GM12878 (cell line): Measurements from ENCODE around the gene SLCO2A1. TPM values are rescaled to one million over a fixed set of nuclear protein-coding genes. Genes with fewer than 3 reads are reported as not detected.

ENCODE experiments used
- ATAC-seq: fragments of 200-7000 bp; cut with Tn5 transposase; 3 replicates; pipeline ENCODE4 v1.9.1; 2020; ENCODE audit warnings: mild to moderate bottlenecking, moderate library complexity
- BruUV-seq: library from RNA; stranded (reverse); fragments of 400-500 nt; replicated peaks from 2 replicates; lab custom pipeline; 2021; lab: Mats Ljungman, UMichigan
- CTCF ChIA-PET: fragments of 300-600 bp; sonication (Branson Sonifier 250); formaldehyde crosslinking; extraction: SDS; loops from one replicate; lab custom pipeline; 2021; ENCODE audit warnings: inconsistent platforms; lab: Yijun Ruan, JAX
- POLR2A ChIA-PET: fragments of 350-600 bp; formaldehyde crosslinking; extraction: SDS; loops from one replicate; lab custom pipeline; 2021; ENCODE audit warnings: inconsistent platforms; lab: Charles Lee
- RAD21 ChIA-PET: fragments of 300-600 bp; sonication (Branson Sonifier 250); formaldehyde crosslinking; loops from one replicate; lab custom pipeline; 2023; ENCODE audit warnings: antibody characterized with exemption; ENCODE audit not compliant: unreplicated experiment; lab: Charles Lee
- SMC1A ChIA-PET: fragments of 300-600 bp; sonication (Branson Sonifier 250); formaldehyde crosslinking; loops from one replicate; lab custom pipeline; 2023; ENCODE audit not compliant: unreplicated experiment, uncharacterized antibody; lab: Charles Lee
- DNase-seq: peaks from one replicate; pipeline ENCODE4 v3.0.0-alpha.2; 2011; ENCODE audit warnings: low read depth, low spot score
- FAIRE-seq: peaks from 3 replicates; lab custom pipeline; 2011; peaks lifted over from hg19 to GRCh38; lab: Jason Lieb, UNC
- H2AFZ ChIP-seq: 2 replicates; pipeline ENCODE4 v1.6.0; 2011; ENCODE audit warnings: low read depth, low read length, control low read depth; ENCODE audit not compliant: control insufficient read depth
- H3K27ac ChIP-seq: 2 replicates; pipeline ENCODE4 v1.5.1; 2011; ENCODE audit warnings: control low read depth; ENCODE audit not compliant: control insufficient read depth, insufficient read depth
- H3K27me3 ChIP-seq, 2 experiments: replicated peaks in 1 of 2; 2 replicates each; pipeline versions ENCODE4 v1.6.0 to v1.6.1; 2011; ENCODE audit warnings: low read length in 1 of 2; ENCODE audit not compliant: control insufficient read depth in 2 of 2, insufficient read depth in 2 of 2
- H3K36me3 ChIP-seq, 2 experiments: 2 replicates each; pipeline ENCODE4 v1.5.1; 2011; ENCODE audit warnings: low read length in 1 of 2; ENCODE audit not compliant: control insufficient read depth in 2 of 2, insufficient read depth in 2 of 2
- H3K4me1 ChIP-seq: 2 replicates; pipeline ENCODE4 v1.6.1; 2011; ENCODE audit warnings: mild to moderate bottlenecking, low read length, moderate library complexity, mixed read lengths; ENCODE audit not compliant: control insufficient read depth, insufficient read depth
- H3K4me2 ChIP-seq: 2 replicates; pipeline ENCODE4 v1.6.0; 2011; ENCODE audit warnings: control low read depth; ENCODE audit not compliant: control insufficient read depth, insufficient read depth
- H3K4me3 ChIP-seq: fragments of 200-600 bp; sonication (generic); 2 replicates; pipeline ENCODE4 v1.5.1; 2016
- H3K79me2 ChIP-seq: 2 replicates; pipeline ENCODE4 v1.6.0; 2011; ENCODE audit warnings: low read length; ENCODE audit not compliant: control insufficient read depth, insufficient read depth
- H3K9ac ChIP-seq: 2 replicates; pipeline ENCODE4 v1.8.0; 2011; ENCODE audit warnings: low read length, control low read depth, mixed read lengths; ENCODE audit not compliant: control insufficient read depth, insufficient read depth
- H3K9me3 ChIP-seq: replicated peaks from 3 replicates; pipeline ENCODE4 v1.5.1; 2011; ENCODE audit warnings: mild to moderate bottlenecking, low read length; ENCODE audit not compliant: control insufficient read depth, insufficient read depth
- H4K20me1 ChIP-seq: 2 replicates; pipeline ENCODE4 v1.6.0; 2011; ENCODE audit not compliant: control insufficient read depth, insufficient read depth
- FOXM1 ChIP-seq: IDR thresholded peaks from 2 replicates; pipeline ENCODE4 v1.6.1; 2012; ENCODE audit warnings: low read depth, mild to moderate bottlenecking, inconsistent platforms, low read length, moderate library complexity
- NRF1 ChIP-seq: conservative IDR thresholded peaks from 2 replicates; pipeline ENCODE4 v1.6.1; 2011; ENCODE audit warnings: mild to moderate bottlenecking, low read depth, low read length, improper control_type of control experiment
- ZNF207 ChIP-seq: fragments of 450-650 bp; IDR thresholded peaks from 2 replicates; pipeline ENCODE4 v1.6.1; 2014; ENCODE audit warnings: antibody characterized with exemption, mild to moderate bottlenecking, borderline replicate concordance
- ZNF384 ChIP-seq: IDR thresholded peaks from 2 replicates; pipeline ENCODE4 v1.6.1; 2012; ENCODE audit warnings: low read depth, mild to moderate bottlenecking, low read length, improper control_type of control experiment, borderline replicate concordance
- WGBS: methylation state at CpG from one replicate; pipeline ENCODE4 v1.1.6; 2016; ENCODE audit warnings: low lambda C conversion rate; ENCODE audit not compliant: insufficient replicate concordance, insufficient coverage; ENCODE audit errors: missing lambda C conversion rate; 5-methylcytosine and 5-hydroxymethylcytosine counted together
- in situ Hi-C: fragments of 300-500 bp; cut with MboI; formaldehyde crosslinking; loops from 9 replicates; pipeline ENCODE4 v1.14.3; 2018; ENCODE audit warnings: mixed read lengths
- intact Hi-C: fragments of 100-400 bp; cut with micrococcal nuclease; formaldehyde crosslinking; loops from one replicate; pipeline ENCODE4 v1.14.2; 2022; ENCODE audit not compliant: unreplicated experiment
- polyA plus RNA-seq, 11 experiments: library from polyadenylated mRNA; depleted of rRNA in 4 of 11; unstranded in 6 of 11; stranded (reverse) in 5 of 11; fragments of >200 nt; fragmentation: Nextera tagmentation in 4 of 11; fragmentation: Illumina TruSeq in 1 of 11; extraction: Ambion mirVana in 4 of 11; extraction: Trizol in 1 of 11; gene quantifications; 1 replicate in 1 of 11; 2 replicates in 10 of 11; pipeline versions ENCODE4 v1.2.1 to v1.2.3, GENCODE V29; 2011 to 2016; ENCODE audit warnings: inconsistent platforms in 2 of 11, missing spikeins in 2 of 11, low read depth in 1 of 11
- total RNA-seq, 4 experiments: library from RNA; depleted of rRNA in 3 of 4; stranded (reverse); fragments of >200 nt in 3 of 4; fragmentation: Illumina TruSeq in 1 of 4; extraction: Trizol in 1 of 4; gene quantifications; 2 replicates each; pipeline versions ENCODE4 v1.2.1 to v1.2.3, GENCODE V29; 2013 to 2021
- TF ChIP-seq, protein P1 (sequence below): fragments of 450-650 bp; IDR thresholded peaks from 2 replicates; pipeline ENCODE4 v1.6.1; 2017; ENCODE audit warnings: low read depth, mild to moderate bottlenecking, moderate library complexity
- TF ChIP-seq, protein P2 (sequence below): fragments of 450-650 bp; IDR thresholded peaks from 2 replicates; pipeline ENCODE4 v1.6.1; 2018; ENCODE audit warnings: borderline replicate concordance, mild to moderate bottlenecking; ENCODE audit not compliant: partially characterized antibody
- TF ChIP-seq, protein P3 (sequence below): IDR thresholded peaks from 2 replicates; pipeline ENCODE4 v1.6.1; 2011; ENCODE audit warnings: borderline replicate concordance, low read depth, mild to moderate bottlenecking, moderate library complexity, low read length; ENCODE audit not compliant: insufficient read depth, poor library complexity, severe bottlenecking
- TF ChIP-seq, protein P4 (sequence below): fragments of 450-650 bp; IDR thresholded peaks from 2 replicates; pipeline ENCODE4 v1.6.1; 2016; ENCODE audit warnings: mild to moderate bottlenecking
- TF ChIP-seq, protein P5 (sequence below): fragments of 450-650 bp; IDR thresholded peaks from 2 replicates; pipeline ENCODE4 v1.6.1; 2014; ENCODE audit warnings: mild to moderate bottlenecking

SLCO2A1 gene
- total and polyA plus RNA-seq, 10 of the 15 experiments (the other 5 are each of a cell fraction or from before 2014, with no cell fraction given) = 0.05 TPM; not detected in 9

DNA sequence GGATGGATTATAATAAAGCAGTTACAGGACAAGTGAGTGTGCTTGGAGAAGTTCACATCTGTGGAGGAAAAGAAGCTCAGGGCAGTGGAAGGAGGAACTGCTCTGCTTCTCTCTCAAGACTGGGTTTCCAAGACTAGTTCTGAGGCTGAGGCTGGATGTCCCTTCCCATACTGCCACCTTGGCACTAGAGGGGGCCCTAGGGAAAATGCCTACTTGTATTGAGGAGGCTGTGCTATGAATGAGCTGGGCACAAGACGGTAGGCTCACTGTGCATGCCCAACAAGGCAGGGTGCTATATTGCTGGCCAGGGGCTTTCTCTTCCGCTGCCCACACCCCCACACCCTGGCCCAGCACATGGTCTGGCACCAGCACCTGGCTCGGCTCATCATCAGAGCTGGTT lies 65.2 kb downstream of the SLCO2A1 start:
- 0 out of 3 replicates have a peak, but pooled peaks have one; percentile 24 for ATAC-seq
- POLR2A ChIA-PET = no interaction called here
- in situ Hi-C loops = no loop called here

More for the DNA sequence above, 65.2 kb downstream of the SLCO2A1 start:
- RAD21 ChIA-PET = no interaction called here
- Histone ChIP-seq H3K36me3 (no peaks in the 10 kb centered on the region), H3K9ac (no peak overlapping the region), H3K27ac (no peak overlapping the region), H3K4me2 (no peak overlapping the region), H3K4me3 (no peak overlapping the region), H3K9me3 (no peaks in the 10 kb centered on the region), H4K20me1 (no peaks in the 10 kb centered on the region), H3K79me2 (no peaks in the 10 kb centered on the region), H3K4me1 (no peaks in the 10 kb centered on the region), H2AFZ (no peak overlapping the region), H3K27me3 (no peaks in the 10 kb centered on the region)
- DNase-seq = no peak
- intact Hi-C loops = no loop called here
- CTCF ChIA-PET = interaction anchor here (0.6 to 1.6 kb wide), 4 partner anchors 14 to 935 kb away, joined by 3 to 5 read pairs (median 4); no protein-coding TSS in a partner anchor
- SMC1A ChIA-PET = interaction anchor here (1.1 kb wide), 1 partner anchor 95 kb away, joined by 3 read pairs; no protein-coding TSS in a partner anchor
- BruUV-seq = no TSS peak
- TF ChIP-seq, protein P1, sequence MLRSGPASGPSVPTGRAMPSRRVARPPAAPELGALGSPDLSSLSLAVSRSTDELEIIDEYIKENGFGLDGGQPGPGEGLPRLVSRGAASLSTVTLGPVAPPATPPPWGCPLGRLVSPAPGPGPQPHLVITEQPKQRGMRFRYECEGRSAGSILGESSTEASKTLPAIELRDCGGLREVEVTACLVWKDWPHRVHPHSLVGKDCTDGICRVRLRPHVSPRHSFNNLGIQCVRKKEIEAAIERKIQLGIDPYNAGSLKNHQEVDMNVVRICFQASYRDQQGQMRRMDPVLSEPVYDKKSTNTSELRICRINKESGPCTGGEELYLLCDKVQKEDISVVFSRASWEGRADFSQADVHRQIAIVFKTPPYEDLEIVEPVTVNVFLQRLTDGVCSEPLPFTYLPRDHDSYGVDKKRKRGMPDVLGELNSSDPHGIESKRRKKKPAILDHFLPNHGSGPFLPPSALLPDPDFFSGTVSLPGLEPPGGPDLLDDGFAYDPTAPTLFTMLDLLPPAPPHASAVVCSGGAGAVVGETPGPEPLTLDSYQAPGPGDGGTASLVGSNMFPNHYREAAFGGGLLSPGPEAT = no peak
- no peak for TF ChIP-seq ZNF207
- TF ChIP-seq, protein P2, sequence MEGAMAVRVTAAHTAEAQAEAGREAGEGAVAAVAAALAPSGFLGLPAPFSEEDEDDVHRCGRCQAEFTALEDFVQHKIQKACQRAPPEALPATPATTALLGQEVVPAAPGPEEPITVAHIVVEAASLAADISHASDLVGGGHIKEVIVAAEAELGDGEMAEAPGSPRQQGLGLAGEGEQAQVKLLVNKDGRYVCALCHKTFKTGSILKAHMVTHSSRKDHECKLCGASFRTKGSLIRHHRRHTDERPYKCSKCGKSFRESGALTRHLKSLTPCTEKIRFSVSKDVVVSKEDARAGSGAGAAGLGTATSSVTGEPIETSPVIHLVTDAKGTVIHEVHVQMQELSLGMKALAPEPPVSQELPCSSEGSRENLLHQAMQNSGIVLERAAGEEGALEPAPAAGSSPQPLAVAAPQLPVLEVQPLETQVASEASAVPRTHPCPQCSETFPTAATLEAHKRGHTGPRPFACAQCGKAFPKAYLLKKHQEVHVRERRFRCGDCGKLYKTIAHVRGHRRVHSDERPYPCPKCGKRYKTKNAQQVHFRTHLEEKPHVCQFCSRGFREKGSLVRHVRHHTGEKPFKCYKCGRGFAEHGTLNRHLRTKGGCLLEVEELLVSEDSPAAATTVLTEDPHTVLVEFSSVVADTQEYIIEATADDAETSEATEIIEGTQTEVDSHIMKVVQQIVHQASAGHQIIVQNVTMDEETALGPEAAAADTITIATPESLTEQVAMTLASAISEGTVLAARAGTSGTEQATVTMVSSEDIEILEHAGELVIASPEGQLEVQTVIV = no peak
- no peak for TF ChIP-seq ZNF384
- TF ChIP-seq FOXM1 = no peak
- TF ChIP-seq, protein P3, sequence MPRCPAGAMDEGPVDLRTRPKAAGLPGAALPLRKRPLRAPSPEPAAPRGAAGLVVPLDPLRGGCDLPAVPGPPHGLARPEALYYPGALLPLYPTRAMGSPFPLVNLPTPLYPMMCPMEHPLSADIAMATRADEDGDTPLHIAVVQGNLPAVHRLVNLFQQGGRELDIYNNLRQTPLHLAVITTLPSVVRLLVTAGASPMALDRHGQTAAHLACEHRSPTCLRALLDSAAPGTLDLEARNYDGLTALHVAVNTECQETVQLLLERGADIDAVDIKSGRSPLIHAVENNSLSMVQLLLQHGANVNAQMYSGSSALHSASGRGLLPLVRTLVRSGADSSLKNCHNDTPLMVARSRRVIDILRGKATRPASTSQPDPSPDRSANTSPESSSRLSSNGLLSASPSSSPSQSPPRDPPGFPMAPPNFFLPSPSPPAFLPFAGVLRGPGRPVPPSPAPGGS = no peak
- TF ChIP-seq, protein P4, sequence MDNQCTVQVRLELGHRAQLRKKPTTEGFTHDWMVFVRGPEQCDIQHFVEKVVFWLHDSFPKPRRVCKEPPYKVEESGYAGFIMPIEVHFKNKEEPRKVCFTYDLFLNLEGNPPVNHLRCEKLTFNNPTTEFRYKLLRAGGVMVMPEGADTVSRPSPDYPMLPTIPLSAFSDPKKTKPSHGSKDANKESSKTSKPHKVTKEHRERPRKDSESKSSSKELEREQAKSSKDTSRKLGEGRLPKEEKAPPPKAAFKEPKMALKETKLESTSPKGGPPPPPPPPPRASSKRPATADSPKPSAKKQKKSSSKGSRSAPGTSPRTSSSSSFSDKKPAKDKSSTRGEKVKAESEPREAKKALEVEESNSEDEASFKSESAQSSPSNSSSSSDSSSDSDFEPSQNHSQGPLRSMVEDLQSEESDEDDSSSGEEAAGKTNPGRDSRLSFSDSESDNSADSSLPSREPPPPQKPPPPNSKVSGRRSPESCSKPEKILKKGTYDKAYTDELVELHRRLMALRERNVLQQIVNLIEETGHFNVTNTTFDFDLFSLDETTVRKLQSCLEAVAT = no peak
- TF ChIP-seq NRF1 = no peak
- TF ChIP-seq, protein P5, sequence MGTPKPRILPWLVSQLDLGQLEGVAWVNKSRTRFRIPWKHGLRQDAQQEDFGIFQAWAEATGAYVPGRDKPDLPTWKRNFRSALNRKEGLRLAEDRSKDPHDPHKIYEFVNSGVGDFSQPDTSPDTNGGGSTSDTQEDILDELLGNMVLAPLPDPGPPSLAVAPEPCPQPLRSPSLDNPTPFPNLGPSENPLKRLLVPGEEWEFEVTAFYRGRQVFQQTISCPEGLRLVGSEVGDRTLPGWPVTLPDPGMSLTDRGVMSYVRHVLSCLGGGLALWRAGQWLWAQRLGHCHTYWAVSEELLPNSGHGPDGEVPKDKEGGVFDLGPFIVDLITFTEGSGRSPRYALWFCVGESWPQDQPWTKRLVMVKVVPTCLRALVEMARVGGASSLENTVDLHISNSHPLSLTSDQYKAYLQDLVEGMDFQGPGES = no peak
- 17% methylated on average over 3 of the region's 3 CpGs for WGBS
- FAIRE-seq = no peak
